ENCODE results near the gene PLS1. TPM values are rescaled to one million over a fixed set of nuclear protein-coding genes. Genes with fewer than 3 reads are reported as not detected.
"Not testable (repeated sequence)": the region's sequence is repeated elsewhere in the genome, so short reads cannot be mapped to it uniquely, and the experiment has no call there.

The PLS1 gene
- polyA plus RNA-seq, 1 donor, result 0.61 TPM

DNA sequence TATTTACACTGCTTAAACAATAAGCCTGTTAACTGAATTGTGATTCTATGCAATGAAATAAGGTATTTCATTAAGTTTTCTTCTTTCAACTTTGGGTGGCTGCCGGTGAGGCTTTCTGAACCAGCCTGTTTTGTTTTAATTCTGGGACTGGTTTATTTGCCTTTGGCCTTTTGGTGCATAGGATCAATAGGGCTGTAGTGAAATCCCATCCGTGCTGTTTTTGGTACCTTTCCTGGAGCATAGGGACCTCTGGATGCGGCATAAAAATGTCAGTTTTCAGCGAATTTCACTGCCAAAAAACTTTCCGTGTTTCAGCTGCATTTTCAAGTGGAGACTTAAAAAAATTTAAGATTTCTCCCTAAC lies 514 bp downstream of the PLS1 start:
- DNase-seq (ENCODE audit: low read depth), result no peak

DNA sequence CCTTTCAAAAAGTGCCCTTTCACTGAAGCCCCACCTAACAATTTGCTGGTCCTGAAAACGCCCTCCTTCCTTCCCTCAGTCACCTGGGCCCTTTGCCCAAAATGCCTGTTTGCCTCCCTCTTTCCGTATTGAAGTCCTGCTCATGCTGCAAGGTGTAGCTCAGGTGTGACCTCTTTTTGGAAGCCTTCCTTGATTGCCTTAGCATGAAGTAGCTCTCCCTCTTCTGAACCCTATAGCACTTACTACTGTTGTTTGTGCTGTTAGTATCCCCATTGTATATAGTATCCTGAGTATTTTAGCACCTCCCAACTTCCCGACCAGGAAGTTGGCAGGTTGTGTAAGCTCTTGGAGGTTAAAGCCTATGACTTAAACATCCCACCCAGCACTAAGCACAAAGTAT lies 1.7 kb downstream of the PLS1 start:
- no peak for DNase-seq (ENCODE audit: low read depth)

DNA sequence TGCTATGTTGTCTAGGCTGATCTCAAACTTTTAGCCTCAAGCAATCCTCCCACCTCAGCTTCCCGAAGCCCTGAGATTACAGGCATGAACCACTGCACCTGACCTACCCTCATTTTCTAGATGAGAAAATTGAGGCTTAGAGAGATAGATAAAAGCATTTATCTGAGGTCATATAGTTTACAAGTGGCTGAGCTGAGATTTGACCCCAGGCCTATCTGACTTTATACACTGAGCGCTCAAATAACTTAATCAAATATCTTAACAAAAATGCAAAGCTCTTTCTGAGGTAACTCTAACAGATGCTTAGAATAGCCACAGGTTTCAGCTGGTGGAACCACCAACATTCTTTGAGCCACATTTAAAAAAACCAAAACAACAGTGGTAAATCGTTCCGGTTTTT lies 5.5 kb downstream of the PLS1 start:
- no peak for DNase-seq (ENCODE audit: low read depth)

DNA sequence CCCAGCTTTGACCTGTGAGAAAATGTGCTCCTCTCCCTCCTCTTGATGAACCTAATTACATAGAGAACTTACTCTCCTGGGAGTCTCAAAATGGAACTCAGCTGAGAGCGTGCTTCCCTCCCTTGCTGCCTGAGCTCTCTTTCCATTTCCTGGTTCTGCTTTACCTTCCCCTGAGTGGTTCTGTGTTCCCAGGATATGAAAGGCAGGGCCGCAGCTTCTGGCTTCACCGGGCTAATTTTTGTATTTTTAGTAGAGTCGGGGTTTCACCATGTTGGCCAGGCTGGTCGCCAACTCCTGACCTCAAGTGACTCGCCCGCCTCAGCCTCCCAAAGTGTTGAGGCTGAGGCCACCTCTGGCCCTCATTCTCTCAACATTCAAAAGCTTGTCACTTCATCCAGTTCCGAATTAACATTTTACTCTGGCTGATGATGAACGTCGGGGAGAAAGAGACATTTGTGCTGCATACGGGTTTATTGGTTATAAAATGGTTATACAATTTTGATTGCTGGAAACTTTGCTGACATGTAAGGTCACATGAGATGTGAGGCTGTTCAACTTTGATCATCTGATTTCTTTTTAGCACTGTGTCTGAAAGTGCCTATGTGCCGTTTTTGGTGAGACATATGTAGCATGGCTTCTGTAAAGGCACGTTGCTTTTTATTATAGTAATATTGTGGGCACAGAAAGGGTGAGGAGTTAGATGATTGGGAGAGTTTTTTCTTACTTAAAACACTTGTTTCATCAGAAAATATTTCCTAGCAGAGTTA lies 6.6 kb downstream of the PLS1 start:
- no peak for DNase-seq (ENCODE audit: low read depth)

DNA sequence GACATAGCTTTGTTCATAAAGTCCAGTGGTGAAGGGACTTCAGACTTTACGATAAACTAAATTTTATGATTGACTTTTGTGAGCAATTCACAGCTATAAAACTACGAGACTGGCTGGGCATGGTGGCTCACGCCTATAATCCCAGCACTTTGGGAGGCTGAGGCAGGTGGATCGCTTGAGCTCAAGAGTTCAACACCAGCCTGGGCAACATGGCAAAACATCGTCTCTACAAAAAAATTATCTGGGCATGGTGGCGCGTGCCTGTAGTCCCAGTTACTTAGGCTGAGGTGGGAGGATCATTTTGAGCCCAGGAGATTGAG lies 7.2 kb downstream of the PLS1 start:
- DNase-seq (ENCODE audit: low read depth), result not testable (repeated sequence)

DNA sequence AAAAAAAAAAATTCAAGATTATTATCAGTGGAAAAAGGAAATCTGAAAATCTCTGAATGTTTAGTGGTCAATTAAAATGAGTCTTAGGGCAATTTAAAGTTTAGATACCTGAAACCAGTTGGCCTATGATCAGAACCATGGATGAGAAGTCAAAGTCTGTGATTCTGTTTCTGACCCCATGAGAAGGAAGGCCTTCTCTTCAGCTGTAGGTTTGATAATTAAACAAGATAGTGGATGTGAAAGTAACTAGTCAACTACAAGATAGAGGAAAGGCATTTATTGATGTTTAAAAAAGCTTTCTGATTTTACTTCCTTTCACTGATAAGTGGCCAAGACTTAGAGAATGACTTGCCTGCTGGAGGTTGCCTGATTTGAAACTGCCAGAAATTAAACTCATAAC lies 8.7 kb downstream of the PLS1 start:
- DNase-seq (ENCODE audit: low read depth), result no peak

DNA sequence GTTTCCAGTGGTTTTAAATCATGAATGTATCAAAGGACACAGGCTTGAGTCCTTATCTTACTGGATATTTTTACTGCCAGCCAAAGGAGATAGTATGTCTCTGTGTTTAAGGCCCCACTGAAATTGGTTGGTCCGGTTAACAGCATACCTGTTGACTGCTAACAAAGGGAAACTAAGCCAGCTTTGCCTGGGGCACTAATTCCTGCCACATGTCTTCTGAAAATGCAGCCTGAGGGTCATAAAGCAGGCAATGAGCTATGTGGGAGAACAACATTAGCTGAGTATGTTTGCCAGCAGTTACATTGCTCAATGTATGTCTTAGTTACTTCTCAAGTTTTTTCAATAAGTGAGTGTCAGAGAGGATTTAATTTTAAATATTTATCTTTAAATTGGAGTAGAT lies 12.4 kb downstream of the PLS1 start:
- DNase-seq (ENCODE audit: low read depth), result no peak

DNA sequence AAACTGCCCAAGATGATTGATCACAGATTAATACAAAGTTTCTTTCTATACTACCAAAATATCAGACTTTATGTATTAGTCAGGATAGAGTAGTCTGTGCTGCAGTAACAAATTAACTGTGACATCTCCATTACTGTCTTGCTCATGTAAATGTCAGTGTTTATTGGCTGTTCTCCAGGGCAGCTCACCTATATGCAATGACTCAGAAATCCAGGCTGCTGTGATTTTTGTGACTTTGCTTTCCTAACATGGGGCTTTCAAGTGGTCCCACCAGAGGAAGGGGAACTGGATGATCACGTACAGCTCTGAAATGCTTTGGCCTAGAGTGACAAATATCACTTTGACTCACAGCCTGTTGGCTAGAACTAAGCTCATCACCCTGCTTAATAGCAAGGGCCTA lies 12.9 kb downstream of the PLS1 start:
- DNase-seq (ENCODE audit: low read depth), result no peak

DNA sequence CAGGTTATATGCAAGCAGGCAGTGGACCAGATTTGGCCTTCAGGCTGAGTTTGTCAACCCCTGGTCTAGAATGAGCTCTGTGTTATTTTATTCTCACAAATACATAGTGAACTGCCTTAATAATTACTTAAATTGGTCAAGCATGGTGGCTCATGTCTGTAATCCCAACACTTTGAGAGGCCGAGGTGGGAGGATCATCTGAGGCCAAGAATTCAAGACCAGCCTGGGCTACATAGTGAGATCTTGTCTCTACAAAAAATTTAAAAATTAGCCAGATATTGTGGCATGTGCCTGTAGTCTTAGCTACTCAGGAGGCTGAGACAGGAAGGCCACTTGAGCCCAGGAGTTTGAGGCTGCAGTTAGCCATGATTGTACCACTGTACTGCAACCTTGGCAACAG lies 15.0 kb downstream of the PLS1 start:
- DNase-seq (ENCODE audit: low read depth), result no peak

DNA sequence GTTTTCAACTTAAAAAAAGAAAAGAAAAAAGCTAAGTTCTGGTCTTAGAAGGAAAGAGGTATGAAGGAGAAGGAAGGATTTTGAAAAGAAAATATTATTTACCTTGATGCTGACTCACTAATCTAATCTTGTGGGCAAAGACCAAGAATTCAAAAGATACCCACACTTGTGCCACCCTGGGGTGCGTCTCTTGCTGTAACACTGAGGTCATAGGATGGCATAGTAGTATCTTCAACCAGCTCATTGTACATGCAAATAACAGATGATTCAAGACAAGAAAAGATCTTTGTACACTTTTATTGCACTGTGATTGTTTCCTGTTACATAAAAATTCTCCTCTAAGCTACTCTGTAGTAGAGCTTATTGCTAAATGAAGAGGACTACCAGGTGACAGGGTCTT lies 17.3 kb downstream of the PLS1 start:
- DNase-seq (ENCODE audit: low read depth), result no peak

DNA sequence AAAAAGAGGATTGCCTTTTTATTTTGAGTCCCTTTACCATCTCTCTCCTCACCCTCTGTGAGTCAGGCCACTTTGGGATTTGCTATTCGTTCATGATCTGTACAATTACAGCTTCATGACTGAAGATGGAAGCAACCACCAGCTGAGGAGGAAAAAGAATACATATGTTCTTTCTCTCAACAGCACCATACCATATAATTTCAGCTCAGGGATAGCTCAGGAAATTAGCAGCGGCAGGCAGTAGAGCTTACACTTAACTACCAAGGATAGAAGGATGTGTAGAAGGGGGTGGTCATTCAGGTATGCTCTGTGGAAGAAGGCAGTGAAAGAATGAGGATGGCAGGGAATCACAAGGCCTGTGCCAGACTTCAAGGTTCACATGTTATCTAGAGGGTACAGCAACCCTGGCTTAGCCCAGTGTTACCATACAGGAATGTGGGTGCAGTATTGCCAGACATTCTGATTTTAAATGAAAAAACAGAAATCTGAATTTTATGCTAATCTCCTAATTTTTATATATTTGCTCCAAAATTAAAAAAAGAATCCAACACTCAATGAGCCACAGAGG lies 17.9 kb downstream of the PLS1 start:
- no peak for DNase-seq (ENCODE audit: low read depth)

DNA sequence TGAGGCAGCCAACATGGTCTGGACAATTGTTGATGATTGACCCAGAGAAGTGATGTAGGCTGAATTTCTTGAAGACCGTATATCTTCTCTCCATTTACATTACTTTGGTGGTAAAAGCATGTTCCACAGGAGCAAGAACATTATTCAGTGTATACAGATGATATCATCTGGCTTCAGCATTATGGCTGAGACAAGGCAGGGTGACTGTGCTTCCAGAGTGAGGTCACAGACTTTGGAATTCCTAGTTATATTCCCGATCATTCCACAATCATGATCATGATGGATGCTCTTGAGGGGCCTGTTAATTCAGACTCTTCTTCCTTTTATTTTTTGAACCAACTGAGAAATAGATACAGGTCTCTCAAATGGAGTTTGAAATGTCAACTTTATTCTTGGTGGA lies 19.0 kb downstream of the PLS1 start:
- no peak for DNase-seq (ENCODE audit: low read depth)

DNA sequence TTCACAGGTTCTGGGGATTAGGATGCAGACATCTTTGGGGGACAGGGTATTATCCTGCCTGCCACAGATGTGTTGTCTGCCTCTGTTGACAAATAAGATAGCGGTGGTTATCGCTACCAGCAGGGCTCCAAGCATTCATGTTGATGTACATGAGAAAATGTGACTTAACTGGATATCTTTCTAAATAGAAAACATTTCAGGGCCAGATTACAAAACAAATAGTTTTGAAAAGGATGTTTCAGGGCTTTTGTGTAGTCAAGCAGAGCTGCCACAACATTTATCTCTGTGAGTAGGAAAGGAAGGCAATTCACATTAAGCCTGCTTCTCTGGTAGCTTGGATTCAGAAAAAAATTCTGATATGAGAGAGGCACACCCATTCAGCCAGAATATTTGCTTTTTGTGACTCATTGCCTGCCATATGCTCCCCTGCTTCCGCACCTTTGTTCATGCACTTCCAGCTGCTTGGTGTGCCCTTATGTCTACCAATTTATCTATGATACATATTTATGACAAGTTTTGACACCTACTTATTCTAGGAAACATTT lies 22.8 kb downstream of the PLS1 start:
- no peak for DNase-seq (ENCODE audit: low read depth)

DNA sequence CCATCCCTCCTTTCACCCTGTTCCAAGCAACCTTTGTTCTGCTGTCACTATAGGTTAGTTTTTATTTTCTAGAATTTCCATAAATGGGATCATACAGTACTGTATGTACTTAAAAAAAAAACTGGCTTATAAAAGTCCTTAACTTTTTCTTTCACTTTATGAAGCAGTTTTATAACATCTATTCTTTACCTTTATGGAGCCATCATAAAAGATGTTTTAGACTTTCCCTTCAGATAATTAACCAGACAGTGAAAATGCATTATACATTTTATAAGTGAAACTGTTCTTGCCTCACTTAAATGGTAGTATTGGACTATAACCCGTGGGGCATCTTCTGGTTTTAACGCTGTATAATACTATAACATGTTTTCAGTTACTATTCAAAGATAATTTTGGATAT lies 26.2 kb downstream of the PLS1 start:
- no peak for DNase-seq (ENCODE audit: low read depth)

DNA sequence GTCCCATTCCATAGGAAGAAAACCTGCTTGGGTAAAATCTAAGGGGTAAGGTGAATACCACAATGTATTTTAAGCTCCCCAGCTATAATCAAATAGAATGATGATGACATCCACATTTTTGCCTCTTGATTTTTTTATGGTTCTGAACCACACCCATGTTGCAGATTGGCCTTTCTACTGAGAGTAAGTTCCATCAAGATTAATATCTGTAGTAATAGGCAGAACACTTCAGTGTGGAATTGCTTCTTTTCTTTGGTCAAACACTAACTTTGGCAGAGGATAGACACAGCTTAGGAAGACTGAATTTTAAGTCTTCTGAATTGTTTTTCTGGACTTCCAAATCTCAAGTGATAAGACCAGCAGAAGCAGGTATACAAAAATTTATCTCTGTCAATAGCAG lies 27.0 kb downstream of the PLS1 start:
- DNase-seq (ENCODE audit: low read depth), result no peak

DNA sequence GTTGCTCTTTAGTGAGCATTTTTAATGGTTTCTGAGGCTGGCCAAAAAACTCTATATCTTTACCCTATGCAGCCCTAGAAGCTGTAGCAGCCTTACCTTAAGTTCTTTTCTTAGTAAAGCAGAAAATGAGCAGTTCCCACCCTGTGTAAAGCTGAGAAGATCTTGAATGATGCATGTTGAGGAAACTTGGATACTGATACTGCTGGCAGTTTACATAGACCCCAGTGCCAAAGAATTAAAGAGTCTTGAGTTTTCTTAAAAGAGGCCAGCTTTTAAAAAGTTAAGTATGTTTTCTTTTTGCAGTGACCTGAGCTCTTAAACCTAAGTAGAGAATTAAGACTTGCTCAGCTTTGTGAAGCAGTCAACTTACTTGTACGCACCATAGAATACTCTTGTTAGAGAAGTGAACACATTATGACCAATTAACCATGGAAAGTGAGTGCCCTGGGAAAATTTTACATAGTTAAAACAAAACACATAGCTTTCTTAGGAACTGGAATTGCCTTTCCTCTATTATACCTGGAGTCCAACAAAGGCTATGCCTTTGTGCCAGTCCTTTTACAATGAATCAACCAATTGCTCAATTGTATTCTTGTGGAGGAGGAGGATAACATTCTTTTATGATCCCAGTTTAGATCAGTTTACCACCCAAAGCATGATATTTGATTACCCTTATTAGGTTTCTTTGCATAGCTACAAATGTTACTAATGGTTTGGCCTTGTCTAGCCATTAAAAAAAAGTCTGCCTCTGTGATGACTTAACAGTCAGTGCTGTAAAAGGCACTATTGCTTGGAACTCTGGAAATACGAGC lies 28.4 kb downstream of the PLS1 start:
- DNase-seq (ENCODE audit: low read depth), result no peak

DNA sequence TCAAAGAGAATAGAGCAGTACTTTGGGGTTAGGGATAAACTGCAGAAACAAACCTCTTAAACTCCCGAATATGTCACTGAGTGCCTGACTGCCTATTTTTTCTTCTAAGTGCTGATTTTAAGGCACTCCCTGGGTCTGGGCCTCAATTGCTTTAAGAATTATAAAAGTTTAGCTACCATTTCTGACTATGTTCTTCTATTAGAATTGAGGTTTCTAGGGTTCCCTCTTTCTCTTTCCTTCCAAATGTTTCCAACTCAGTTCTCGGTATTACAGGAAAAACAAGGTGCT lies 28.9 kb downstream of the PLS1 start:
- no peak for DNase-seq (ENCODE audit: low read depth)

DNA sequence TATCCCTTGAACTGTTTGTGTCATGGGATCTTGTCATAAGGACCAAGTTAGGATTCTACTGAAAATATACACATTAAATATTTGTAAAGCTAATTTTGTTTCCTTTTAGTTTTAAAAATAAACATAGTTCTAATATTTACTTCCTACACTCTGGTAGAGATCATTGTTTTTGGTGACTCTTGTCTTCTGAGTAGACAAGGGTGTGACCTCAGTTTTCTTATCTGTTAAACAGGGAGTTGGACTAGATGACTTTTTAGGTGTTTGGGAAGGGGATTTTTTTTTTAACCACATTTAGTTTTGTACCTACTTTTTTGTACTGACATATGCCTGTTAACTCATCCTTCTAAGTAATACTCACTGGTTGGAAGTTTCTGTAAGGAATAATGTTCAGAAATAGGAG lies 30.8 kb downstream of the PLS1 start:
- DNase-seq (ENCODE audit: low read depth), result no peak

DNA sequence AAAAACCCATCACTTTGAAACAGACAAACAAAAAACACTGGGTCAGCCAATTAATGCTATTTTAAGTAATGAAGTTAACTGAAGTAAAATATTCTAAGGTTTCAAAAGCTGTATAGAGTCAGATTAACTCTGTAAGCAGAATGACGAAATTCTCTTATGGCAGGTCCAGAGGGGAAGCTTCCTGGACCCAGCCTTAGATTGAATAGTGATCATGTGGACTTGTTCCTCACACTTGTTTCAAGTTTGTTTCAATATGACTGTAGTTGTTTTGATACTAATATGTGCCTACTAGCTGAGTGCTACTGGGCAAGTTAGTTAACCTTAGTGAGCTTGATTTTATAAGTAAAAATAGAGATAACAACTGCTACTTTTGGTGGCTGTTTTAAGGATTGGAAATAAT lies 32.6 kb downstream of the PLS1 start:
- DNase-seq (ENCODE audit: low read depth), result no peak

DNA sequence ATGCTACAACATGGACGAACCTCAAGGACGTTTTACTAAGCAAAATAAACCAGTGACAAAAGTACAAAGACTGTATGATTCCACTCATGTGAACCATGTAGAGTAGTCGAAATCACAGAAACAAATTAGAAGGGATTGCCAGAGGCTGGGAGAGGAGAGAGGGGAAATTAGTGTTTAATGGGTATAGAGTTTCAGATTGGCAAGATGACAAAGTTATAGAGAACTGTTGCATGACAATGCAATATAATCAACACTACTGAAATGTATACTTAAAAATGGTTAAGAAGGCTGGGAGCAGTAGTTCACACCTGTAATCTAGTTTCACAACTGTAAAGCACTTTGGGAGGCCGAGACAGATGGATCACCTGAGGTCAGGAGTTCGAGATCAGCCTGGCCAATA lies 36.9 kb downstream of the PLS1 start:
- no peak for DNase-seq (ENCODE audit: low read depth)

DNA sequence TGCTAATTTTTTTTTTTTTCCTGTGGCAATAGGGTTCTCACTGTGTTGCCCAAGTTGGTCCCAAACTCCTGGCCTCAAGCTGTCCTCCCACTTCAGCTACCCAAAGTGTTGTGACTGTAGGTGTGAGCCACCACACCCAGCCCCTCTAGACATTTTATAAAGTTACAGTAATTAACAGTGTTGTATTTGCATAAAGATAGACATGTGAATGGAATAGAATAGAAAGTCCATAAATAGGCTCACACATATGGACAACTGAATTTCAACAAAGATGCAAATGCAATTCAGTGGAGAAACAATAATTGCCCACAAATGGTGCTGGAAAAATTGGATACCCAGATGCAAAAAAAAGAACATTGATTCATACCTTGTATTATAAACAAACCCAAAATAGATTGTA lies 39.9 kb downstream of the PLS1 start:
- no peak for DNase-seq (ENCODE audit: low read depth)

DNA sequence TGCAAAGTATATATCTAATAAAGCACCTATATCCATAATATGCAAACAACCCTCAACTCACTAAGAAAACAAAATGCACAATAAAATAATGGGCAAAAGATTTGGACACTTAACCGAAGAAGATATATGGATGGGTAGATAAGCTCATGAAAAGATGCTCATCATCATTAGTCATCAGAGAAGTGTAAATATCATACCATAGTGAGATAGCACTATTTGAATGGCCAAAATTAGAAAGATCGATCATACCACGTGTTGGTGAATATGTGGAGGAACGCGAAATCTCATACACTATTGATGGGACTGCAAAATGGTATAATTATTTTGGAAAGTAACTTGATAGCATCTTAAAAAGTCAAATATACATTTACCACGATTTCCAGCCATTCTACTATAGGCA lies 40.5 kb downstream of the PLS1 start:
- no peak for DNase-seq (ENCODE audit: low read depth)

DNA sequence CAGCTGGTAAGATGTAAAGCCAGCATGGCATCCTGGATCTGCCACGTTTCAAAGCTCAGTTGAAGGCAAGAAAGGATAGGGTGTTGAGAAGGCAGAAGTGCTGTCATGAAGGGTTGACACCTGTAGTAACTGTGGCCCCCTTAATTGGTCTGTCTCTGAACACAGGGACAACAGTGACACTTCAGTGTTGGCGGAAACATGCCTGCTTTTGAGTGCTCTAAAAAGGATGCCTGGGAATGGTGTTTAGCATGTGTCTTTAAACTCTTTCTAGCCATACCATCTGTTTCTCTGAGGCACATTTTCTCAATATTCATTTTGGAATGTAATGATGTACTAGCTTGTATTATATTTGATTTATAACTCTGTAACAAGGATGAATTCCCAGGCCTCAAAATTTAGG lies 42.1 kb downstream of the PLS1 start:
- no peak for DNase-seq (ENCODE audit: low read depth)
